BLaER1 (cell line): Measurements from ENCODE around the gene DPEP1.

Experiments
- H3K27ac ChIP-seq: shearing (Covaris generic); formaldehyde crosslinking; 2 replicates; pipeline ENCODE4 v1.8.1; 2022
- H3K27me3 ChIP-seq: shearing (Covaris generic); formaldehyde crosslinking; 2 replicates; pipeline ENCODE4 v1.8.1; 2022
- H3K36me3 ChIP-seq: shearing (Covaris generic); formaldehyde crosslinking; 2 replicates; pipeline ENCODE4 v1.8.1; 2022
- H3K4me1 ChIP-seq: shearing (Covaris generic); formaldehyde crosslinking; 2 replicates; pipeline ENCODE4 v1.8.1; 2022
- H3K4me2 ChIP-seq: shearing (Covaris generic); formaldehyde crosslinking; 2 replicates; pipeline ENCODE4 v1.8.1; 2022
- H3K4me3 ChIP-seq: shearing (Covaris generic); formaldehyde crosslinking; 2 replicates; pipeline ENCODE4 v1.8.1; 2022
- H3K9ac ChIP-seq: shearing (Covaris generic); formaldehyde crosslinking; 2 replicates; pipeline ENCODE4 v1.8.1; 2022
- H3K9me3 ChIP-seq: shearing (Covaris generic); formaldehyde crosslinking; 2 replicates; pipeline ENCODE4 v1.8.1; 2022
- H4K20me1 ChIP-seq: shearing (Covaris generic); formaldehyde crosslinking; 2 replicates; pipeline ENCODE4 v1.8.1; 2022
- Cebpa-rat ChIP-seq: shearing (Covaris generic); IDR thresholded peaks from 2 replicates; pipeline ENCODE4 v1.8.1; 2022

DPEP1 gene

DNA sequence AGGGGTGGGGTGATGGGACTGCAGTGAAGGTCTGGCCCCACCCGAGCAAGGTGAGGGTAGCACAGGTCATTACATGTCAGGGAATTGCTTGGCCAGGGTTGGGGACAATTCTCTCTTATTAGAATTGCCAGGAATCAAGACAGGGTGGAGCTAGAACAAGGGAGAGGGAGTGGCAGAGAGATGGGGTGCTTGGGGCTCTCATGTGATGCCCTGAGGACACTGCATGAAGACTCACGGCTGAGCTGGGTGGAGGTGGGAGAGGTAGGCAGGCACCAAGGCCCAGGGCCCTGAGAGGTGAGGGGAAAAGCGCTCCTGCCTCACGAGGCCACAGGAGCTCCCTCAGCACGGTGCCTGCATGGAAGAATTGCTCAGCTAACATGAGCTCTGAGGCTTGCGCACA is 3.6 kb downstream of the DPEP1 start:
- H3K4me2 ChIP-seq = peak overlapping the region; percentile 97
- H3K27me3 ChIP-seq = no peaks in the 10 kb centered on the region
- H3K27ac ChIP-seq = peak overlapping the region; percentile 78
- no peaks in the 10 kb centered on the region for H3K9me3 ChIP-seq
- peak overlapping the region; percentile 48; the same call in 1 of the 2 replicates for H3K9ac ChIP-seq
- H4K20me1 ChIP-seq = peaks cover 18% of the 10 kb centered on the region
- peaks cover 91% of the 10 kb centered on the region for H3K4me1 ChIP-seq
- H3K4me3 ChIP-seq = peak overlapping the region; percentile 52; the same call in 1 of the 2 replicates
- no peak for TF ChIP-seq Cebpa-rat
- H3K36me3 ChIP-seq = peaks cover 3% of the 10 kb centered on the region; the same call in 1 of the 2 replicates

DNA sequence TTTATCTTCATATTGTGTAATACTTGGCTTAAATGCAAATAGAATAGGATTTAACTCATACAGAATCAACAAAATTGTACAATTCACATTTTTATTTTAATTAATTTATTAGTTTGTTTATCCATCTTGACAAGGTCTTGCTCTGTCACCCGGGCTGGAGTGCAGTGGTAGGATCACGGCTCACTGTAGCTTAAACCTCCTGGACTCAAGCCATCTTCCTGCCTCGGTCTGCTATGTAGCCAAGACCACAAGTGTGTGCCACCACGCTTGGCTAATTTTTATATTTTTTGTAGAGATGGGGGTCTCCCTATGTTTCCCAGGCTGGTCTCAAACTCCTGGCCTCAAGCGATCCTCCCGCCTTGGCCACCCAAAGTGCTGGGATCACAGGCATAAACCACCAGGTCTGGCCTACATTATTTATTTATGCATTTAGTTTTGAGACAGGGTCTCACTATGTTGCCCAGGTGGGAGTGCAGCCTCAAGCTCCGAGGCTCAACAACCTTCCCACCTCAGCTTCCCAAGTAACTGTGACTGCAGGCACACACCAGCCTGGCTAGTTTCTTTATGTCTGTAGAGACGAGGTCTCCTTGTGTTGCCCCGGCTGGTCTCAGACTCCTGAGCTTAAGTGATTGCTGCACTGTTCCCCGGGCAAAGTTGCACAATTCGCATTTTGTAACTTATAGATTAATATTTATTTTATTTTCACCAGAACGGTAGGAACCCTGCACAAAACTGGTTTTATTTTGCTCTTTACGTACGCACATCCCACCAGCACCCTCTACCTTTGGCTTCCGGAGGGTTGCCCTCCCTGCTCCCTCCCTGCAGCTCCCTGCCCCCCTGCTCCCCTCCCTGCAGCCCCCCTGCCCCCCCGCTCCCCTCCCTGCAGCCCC is 4.9 kb downstream of the DPEP1 start:
- Histone ChIP-seq H3K4me1 (peaks cover 88% of the 10 kb centered on the region), H3K27me3 (no peaks in the 10 kb centered on the region), H4K20me1 (peaks cover 23% of the 10 kb centered on the region), H3K36me3 (peaks cover 14% of the 10 kb centered on the region; the same call in 1 of the 2 replicates), H3K9me3 (no peaks in the 10 kb centered on the region), H3K4me2 (peak overlapping the region; percentile 97), H3K27ac (peak overlapping the region; percentile 27; the same call in 1 of the 2 replicates), H3K9ac (no peak overlapping the region), H3K4me3 (no peak overlapping the region)
- peak; percentile 51; the same call in 1 of the 2 replicates for TF ChIP-seq Cebpa-rat

DNA sequence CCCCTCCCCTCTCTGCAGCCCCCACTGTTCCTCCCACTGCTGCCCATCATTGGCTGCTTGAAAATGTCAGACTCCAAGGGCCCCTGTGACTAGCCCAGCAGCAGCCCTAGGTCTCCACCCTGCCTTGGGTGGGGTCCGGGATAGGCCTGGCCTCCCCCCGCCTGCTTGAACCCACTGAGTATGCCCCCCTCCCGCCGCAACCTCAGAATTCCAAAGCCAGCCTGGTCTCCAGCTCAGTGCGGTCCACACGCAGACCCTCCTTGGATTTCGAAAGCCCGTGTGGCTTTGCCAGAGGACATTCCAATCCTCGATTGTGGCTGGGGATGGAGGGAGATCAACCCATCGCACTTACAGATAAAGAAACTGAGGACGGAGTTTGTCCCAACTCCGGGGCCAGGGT is 6.4 kb downstream of the DPEP1 start:
- TF ChIP-seq Cebpa-rat = no peak
- peaks cover 32% of the 10 kb centered on the region for H4K20me1 ChIP-seq
- no peaks in the 10 kb centered on the region for H3K9me3 ChIP-seq
- peaks cover 82% of the 10 kb centered on the region for H3K4me1 ChIP-seq
- H3K4me2 ChIP-seq = peak overlapping the region; percentile 77
- H3K36me3 ChIP-seq = peaks cover 22% of the 10 kb centered on the region; the same call in 1 of the 2 replicates
- no peaks in the 10 kb centered on the region for H3K27me3 ChIP-seq
- peak overlapping the region; percentile 71 for H3K27ac ChIP-seq
- H3K9ac ChIP-seq = peak overlapping the region; percentile 21; the same call in 1 of the 2 replicates
- H3K4me3 ChIP-seq = no peak overlapping the region

DNA sequence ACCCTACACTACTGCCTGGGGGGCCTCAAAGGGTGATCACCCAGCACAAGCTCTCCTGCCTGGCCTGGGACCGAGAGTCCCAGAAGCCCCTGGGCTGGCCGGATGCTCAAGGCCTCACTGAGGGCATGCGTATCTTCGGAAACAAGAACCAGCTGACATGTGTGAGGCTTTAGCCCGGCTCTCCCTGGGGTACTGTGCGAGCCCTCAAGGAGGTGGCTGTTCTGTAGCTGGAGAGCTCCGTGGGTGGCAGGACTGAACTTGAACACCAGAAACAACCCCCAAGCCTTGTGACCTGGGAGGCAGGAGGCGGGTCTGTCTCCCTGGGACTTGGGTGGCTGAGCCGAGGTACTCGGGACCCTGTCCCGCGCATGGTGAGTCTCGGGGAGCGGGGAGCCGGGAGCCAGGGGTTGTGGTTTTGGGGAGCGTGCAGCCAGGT is 7.0 kb downstream of the DPEP1 start:
- Histone ChIP-seq H3K27me3 (no peaks in the 10 kb centered on the region), H4K20me1 (peaks cover 32% of the 10 kb centered on the region), H3K4me2 (peak overlapping the region; percentile 77), H3K9ac (peak overlapping the region; percentile 21; the same call in 1 of the 2 replicates), H3K4me3 (no peak overlapping the region), H3K27ac (peak overlapping the region; percentile 71), H3K9me3 (no peaks in the 10 kb centered on the region), H3K4me1 (peaks cover 76% of the 10 kb centered on the region), H3K36me3 (peaks cover 22% of the 10 kb centered on the region; the same call in 1 of the 2 replicates)
- TF ChIP-seq Cebpa-rat = no peak

DNA sequence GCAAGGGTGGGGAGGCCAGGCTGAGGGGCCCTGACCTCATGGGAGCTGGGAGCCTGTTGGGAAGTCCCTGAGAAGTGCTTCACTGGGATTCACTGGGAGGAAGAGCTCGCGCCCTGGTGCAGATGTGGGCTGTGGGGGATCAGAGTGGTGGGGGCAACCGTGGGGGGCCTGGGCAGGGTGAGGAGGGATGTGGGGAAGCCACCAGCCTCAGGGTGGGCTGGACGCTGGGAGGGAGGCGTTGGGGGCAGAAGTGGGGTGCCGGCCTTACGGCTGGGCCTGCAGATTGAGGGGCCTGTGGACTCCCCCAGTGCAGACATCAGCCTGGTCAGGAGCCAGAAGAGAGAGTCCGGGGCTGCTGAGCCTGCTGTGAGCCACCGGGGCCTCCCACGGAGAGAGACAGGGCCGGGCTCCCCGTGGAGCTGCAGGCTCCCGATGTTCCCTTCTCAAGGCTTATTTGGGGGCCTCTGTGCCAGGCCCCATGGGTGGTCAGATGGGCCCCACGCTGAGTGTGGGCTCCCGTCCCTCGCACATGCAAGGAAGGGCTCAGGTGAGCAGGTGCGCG is 7.8 kb downstream of the DPEP1 start:
- H3K9me3 ChIP-seq = no peaks in the 10 kb centered on the region
- peaks cover 29% of the 10 kb centered on the region; the same call in 1 of the 2 replicates for H3K36me3 ChIP-seq
- H3K27ac ChIP-seq = peak overlapping the region; percentile 71
- no peak overlapping the region for H3K4me3 ChIP-seq
- H3K4me1 ChIP-seq = peaks cover 68% of the 10 kb centered on the region
- H3K27me3 ChIP-seq = no peaks in the 10 kb centered on the region
- peak overlapping the region; percentile 77 for H3K4me2 ChIP-seq
- peak overlapping the region; percentile 21; the same call in 1 of the 2 replicates for H3K9ac ChIP-seq
- H4K20me1 ChIP-seq = peaks cover 32% of the 10 kb centered on the region
- TF ChIP-seq Cebpa-rat = no peak

DNA sequence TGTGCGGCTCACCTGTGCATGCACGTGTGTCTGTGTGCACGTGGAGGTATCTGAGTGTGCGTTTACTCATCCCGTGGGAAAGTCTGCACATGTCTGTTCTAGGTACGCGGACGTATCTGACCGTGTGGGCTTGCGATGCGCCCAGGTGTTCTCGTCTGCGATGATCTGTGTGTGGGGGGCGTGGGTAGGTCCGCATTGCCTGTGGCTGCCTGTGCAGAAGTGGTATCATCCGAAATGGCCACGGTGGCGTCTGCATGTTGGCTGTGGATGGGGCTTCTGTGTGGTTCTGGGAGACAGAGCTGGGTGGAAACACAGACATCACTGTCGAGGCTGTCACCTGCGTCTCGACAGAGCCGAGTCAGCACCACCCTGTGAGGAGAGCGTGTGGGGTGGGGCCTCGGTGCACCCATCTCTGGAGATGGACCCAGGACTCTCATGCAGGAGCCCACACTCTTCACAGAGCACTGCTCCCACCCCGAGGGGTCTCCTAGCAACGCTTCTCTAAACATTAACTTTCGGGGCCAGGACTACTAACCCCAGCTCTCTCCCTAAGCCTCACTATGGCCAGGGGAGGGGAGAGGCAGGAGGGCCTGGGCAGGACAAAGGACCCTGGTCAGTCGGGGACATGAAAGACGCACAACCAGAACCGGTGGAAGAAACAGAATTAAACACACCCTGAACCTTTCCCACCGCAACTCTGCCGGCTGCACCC is 8.4 kb downstream of the DPEP1 start:
- Histone ChIP-seq H3K36me3 (peaks cover 31% of the 10 kb centered on the region; the same call in 1 of the 2 replicates), H3K4me2 (peak overlapping the region; percentile 77), H3K9me3 (no peaks in the 10 kb centered on the region), H3K4me1 (peaks cover 62% of the 10 kb centered on the region), H3K27ac (peak overlapping the region; percentile 71; the same call in 1 of the 2 replicates), H4K20me1 (peaks cover 32% of the 10 kb centered on the region), H3K4me3 (no peak overlapping the region), H3K27me3 (no peaks in the 10 kb centered on the region), H3K9ac (no peak overlapping the region)
- TF ChIP-seq Cebpa-rat = no peak

DNA sequence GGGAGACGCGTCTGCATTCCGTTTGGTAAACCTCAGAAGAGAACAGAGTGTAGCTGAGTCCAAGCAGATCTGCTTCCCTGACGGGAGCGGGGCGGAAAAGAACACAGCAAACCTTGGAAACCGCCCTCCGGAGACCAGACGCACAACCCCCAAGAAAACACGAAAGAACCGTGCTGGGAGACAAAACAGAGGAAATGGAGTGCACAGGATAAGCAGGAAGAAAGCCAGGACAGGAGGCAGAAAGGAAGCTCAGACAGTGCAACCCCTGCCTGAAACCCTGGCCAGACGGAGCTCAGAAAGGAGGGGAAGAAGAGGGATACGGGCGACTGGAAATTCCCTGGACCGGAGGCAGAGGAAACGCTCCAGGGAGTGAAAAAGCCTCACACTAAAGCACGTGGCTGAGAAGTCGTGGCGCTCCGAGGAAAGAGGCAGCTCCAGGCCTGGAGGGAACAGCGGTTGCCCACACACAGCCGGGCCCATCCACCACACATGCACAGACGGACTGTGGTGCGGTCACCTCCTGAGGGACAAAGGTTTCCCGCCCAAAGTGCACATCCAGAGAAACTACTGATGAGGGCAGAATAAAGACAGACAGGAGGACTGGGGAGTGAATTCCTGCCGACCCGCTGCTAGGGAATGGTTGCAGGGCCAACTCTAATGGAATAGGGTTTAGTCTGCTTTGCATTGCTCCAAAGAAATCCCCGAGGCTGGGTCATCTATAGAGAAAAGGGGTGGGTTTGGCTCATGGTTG is 10.2 kb downstream of the DPEP1 start:
- Histone ChIP-seq H3K9ac (no peak overlapping the region), H3K4me3 (no peak overlapping the region), H3K9me3 (no peaks in the 10 kb centered on the region), H4K20me1 (peaks cover 32% of the 10 kb centered on the region), H3K27me3 (no peaks in the 10 kb centered on the region), H3K36me3 (peaks cover 31% of the 10 kb centered on the region; the same call in 1 of the 2 replicates), H3K27ac (no peak overlapping the region), H3K4me2 (peak overlapping the region; percentile 9; the same call in 1 of the 2 replicates), H3K4me1 (peaks cover 44% of the 10 kb centered on the region)
- no peak for TF ChIP-seq Cebpa-rat

DNA sequence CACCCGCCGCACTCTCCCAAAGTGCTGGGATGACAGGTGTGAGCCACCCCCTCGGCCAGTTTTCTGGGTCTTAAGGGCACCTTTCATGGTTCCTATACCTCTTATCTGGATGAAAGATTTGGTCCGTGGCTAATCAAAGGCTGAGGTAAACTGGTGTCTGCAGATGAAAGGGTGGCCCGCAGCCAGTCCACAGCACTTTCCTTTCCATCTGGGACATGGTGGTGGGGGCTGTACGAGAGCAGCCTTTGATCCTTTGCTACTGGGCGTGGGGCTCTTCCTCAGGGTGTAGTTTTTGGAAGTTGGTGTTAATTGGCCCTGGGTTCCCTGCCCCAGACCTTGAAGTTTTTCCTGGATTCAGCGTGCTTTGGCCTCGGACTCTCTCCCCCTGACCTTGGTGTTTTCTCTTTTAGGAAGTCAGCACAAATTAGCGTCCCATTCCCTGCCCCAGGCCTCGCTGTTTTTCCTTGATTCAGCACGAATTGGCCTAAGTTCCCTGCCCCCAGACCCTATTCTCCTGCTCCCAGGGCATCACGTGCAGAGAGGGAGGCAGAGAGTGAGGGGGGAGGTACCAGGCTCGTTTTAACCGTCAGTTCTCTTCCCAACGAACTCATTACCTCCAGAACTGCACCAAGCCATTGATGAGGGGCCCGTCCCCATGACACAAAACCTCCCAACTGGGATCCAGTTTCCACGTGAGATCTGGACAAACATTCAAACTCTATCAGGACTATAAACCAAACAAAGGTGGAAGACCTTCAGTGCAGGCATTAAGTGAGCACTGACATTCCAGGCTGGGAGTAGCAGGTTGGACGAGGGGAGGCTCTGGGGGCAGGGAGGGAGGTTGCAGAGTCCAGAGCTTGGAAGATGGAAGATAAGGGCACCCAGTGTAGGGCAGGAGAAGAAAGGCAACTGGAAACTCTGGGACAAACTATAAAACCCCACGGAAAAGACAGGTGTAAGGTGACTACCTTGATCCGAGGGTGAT is 11.6 kb downstream of the DPEP1 start:
- TF ChIP-seq Cebpa-rat = no peak
- Histone ChIP-seq H3K9me3 (0 out of 2 replicates have a peak, but pooled peaks cover 4% of the 10 kb centered on the region), H3K27ac (no peak overlapping the region), H4K20me1 (peaks cover 36% of the 10 kb centered on the region), H3K4me2 (no peak overlapping the region), H3K27me3 (no peaks in the 10 kb centered on the region), H3K4me3 (no peak overlapping the region), H3K36me3 (peaks cover 31% of the 10 kb centered on the region; the same call in 1 of the 2 replicates), H3K4me1 (peaks cover 46% of the 10 kb centered on the region), H3K9ac (no peak overlapping the region)
